ENCODE results near the gene SLC17A5.

Gene SLC17A5

GRCh38 chr6:73614802-73615201 lies 39.0 kb downstream of the SLC17A5 start:
- Mint-ChIP-seq H3K36me3 (peaks cover 22% of the 10 kb centered on the region), H3K4me3 (no peak overlapping the region), H3K9me3 (no peaks in the 10 kb centered on the region), H3K27ac (no peak overlapping the region), H3K27me3 (no peaks in the 10 kb centered on the region), H3K4me1 (no peaks in the 10 kb centered on the region)
- CTCF ChIA-PET = interaction anchor here (1.1 to 1.5 kb wide), 2 partner anchors 102 to 227 kb away, joined by 3 read pairs; no protein-coding TSS in a partner anchor
- DNase-seq = no peak

- Mint-ChIP-seq H3K9me3 (no peaks in the 10 kb centered on the region), H3K36me3 (peaks cover 26% of the 10 kb centered on the region), H3K4me3 (no peak overlapping the region), H3K4me1 (no peaks in the 10 kb centered on the region), H3K27ac (no peak overlapping the region), H3K27me3 (no peaks in the 10 kb centered on the region)
- no peak for DNase-seq
- CTCF ChIA-PET = interaction anchor here (1.1 to 1.5 kb wide), 2 partner anchors 101 to 226 kb away, joined by 3 read pairs; no protein-coding TSS in a partner anchor
Observed at GRCh38 chr6:73613806-73614536, 39.8 kb downstream of the SLC17A5 start.

- H3K4me1 Mint-ChIP-seq = no peaks in the 10 kb centered on the region
- no peaks in the 10 kb centered on the region for H3K9me3 Mint-ChIP-seq
- CTCF ChIA-PET = interaction anchor here (0.6 to 4.8 kb wide), 5 partner anchors 16 to 1821 kb away, joined by 3 to 41 read pairs (median 3); no protein-coding TSS in a partner anchor
- H3K27me3 Mint-ChIP-seq = no peaks in the 10 kb centered on the region
- H3K4me3 Mint-ChIP-seq = no peak overlapping the region
- H3K27ac Mint-ChIP-seq = no peak overlapping the region
- DNase-seq = no peak
- H3K36me3 Mint-ChIP-seq = peaks cover 32% of the 10 kb centered on the region
Observed at GRCh38 chr6:73612611-73613010, 41.2 kb downstream of the SLC17A5 start.

GRCh38 chr6:73610444-73611275 lies 43.1 kb downstream of the SLC17A5 start:
- no peaks in the 10 kb centered on the region for H3K4me1 Mint-ChIP-seq
- DNase-seq = no peak
- no peaks in the 10 kb centered on the region for H3K9me3 Mint-ChIP-seq
- H3K27ac Mint-ChIP-seq = no peak overlapping the region
- peaks cover 32% of the 10 kb centered on the region for H3K36me3 Mint-ChIP-seq
- H3K27me3 Mint-ChIP-seq = no peaks in the 10 kb centered on the region
- no peak overlapping the region for H3K4me3 Mint-ChIP-seq
- CTCF ChIA-PET = interaction anchor here (0.6 to 4.8 kb wide), 28 partner anchors 10 to 325 kb away, joined by 3 to 41 read pairs (median 4); partner anchors contain the start of gene EEF1A1

GRCh38 chr6:73608761-73609160 lies 45.0 kb downstream of the SLC17A5 start:
- no peaks in the 10 kb centered on the region for H3K27me3 Mint-ChIP-seq
- no peak overlapping the region for H3K4me3 Mint-ChIP-seq
- H3K27ac Mint-ChIP-seq = no peak overlapping the region
- CTCF ChIA-PET = interaction anchor here (1.5 to 4.8 kb wide), 2 partner anchors 10 to 94 kb away, joined by 4 to 41 read pairs; no protein-coding TSS in a partner anchor
- DNase-seq = no peak
- peaks cover 26% of the 10 kb centered on the region for H3K36me3 Mint-ChIP-seq
- no peaks in the 10 kb centered on the region for H3K4me1 Mint-ChIP-seq
- no peaks in the 10 kb centered on the region for H3K9me3 Mint-ChIP-seq

GRCh38 chr6:73606428-73606827 lies 47.4 kb downstream of the SLC17A5 start:
- no peak overlapping the region for H3K27ac Mint-ChIP-seq
- H3K4me1 Mint-ChIP-seq = no peaks in the 10 kb centered on the region
- H3K36me3 Mint-ChIP-seq = peaks cover 26% of the 10 kb centered on the region
- no peaks in the 10 kb centered on the region for H3K9me3 Mint-ChIP-seq
- CTCF ChIA-PET = interaction anchor here (0.6 to 1.6 kb wide), 3 partner anchors 91 to 320 kb away, joined by 3 to 5 read pairs (median 3); no protein-coding TSS in a partner anchor
- no peak overlapping the region for H3K4me3 Mint-ChIP-seq
- no peaks in the 10 kb centered on the region for H3K27me3 Mint-ChIP-seq
- no peak for DNase-seq

GRCh38 chr6:73604461-73604860 lies 49.3 kb downstream of the SLC17A5 start:
- H3K27me3 Mint-ChIP-seq = no peaks in the 10 kb centered on the region
- H3K4me3 Mint-ChIP-seq = no peak overlapping the region
- no peaks in the 10 kb centered on the region for H3K4me1 Mint-ChIP-seq
- peaks cover 19% of the 10 kb centered on the region for H3K36me3 Mint-ChIP-seq
- no peak for DNase-seq
- CTCF ChIA-PET = interaction anchor here (0.8 to 1.0 kb wide), 2 partner anchors 49 to 89 kb away, joined by 3 to 4 read pairs; no protein-coding TSS in a partner anchor
- no peak overlapping the region for H3K27ac Mint-ChIP-seq
- no peaks in the 10 kb centered on the region for H3K9me3 Mint-ChIP-seq

- H3K27ac Mint-ChIP-seq = peak overlapping the region; percentile 75
- DNase-seq = no peak
- H3K9me3 Mint-ChIP-seq = no peaks in the 10 kb centered on the region
- CTCF ChIA-PET = interaction anchor here (0.8 to 1.0 kb wide), 2 partner anchors 49 to 88 kb away, joined by 3 to 4 read pairs; no protein-coding TSS in a partner anchor
- H3K4me1 Mint-ChIP-seq = no peaks in the 10 kb centered on the region
- peaks cover 18% of the 10 kb centered on the region for H3K36me3 Mint-ChIP-seq
- no peak overlapping the region for H3K4me3 Mint-ChIP-seq
- no peaks in the 10 kb centered on the region for H3K27me3 Mint-ChIP-seq
Observed at GRCh38 chr6:73604020-73604419, 49.8 kb downstream of the SLC17A5 start.

- Mint-ChIP-seq H3K27me3 (no peaks in the 10 kb centered on the region), H3K9me3 (no peaks in the 10 kb centered on the region), H3K4me3 (peak overlapping the region; percentile 59), H3K27ac (peak overlapping the region; percentile 98), H3K4me1 (peaks cover 24% of the 10 kb centered on the region), H3K36me3 (peaks cover 1% of the 10 kb centered on the region)
- CTCF ChIA-PET = interaction anchor here (0.7 to 2.0 kb wide), 6 partner anchors 14 to 71 kb away, joined by 3 to 4 read pairs (median 4); no protein-coding TSS in a partner anchor
- no peak for DNase-seq
Observed at GRCh38 chr6:73586416-73586974, 67.3 kb downstream of the SLC17A5 start.

GRCh38 chr6:73585566-73586415 lies 68.0 kb downstream of the SLC17A5 start:
- peaks cover 27% of the 10 kb centered on the region for H3K4me1 Mint-ChIP-seq
- peak; percentile 52 for DNase-seq
- H3K27ac Mint-ChIP-seq = peak overlapping the region; percentile 98
- H3K4me3 Mint-ChIP-seq = peak overlapping the region; percentile 59
- no peaks in the 10 kb centered on the region for H3K27me3 Mint-ChIP-seq
- H3K9me3 Mint-ChIP-seq = no peaks in the 10 kb centered on the region
- CTCF ChIA-PET = interaction anchor here (0.7 to 2.0 kb wide), 5 partner anchors 15 to 70 kb away, joined by 3 to 4 read pairs (median 4); no protein-coding TSS in a partner anchor
- no peaks in the 10 kb centered on the region for H3K36me3 Mint-ChIP-seq

GRCh38 chr6:73581293-73581692 lies 72.5 kb downstream of the SLC17A5 start:
- Mint-ChIP-seq H3K36me3 (peaks cover 2% of the 10 kb centered on the region), H3K4me1 (peaks cover 37% of the 10 kb centered on the region), H3K9me3 (peaks cover 2% of the 10 kb centered on the region), H3K27ac (no peak overlapping the region), H3K27me3 (no peaks in the 10 kb centered on the region), H3K4me3 (no peak overlapping the region)
- CTCF ChIA-PET = interaction anchor here (1.0 to 1.3 kb wide), 2 partner anchors 12 to 72 kb away, joined by 3 to 4 read pairs; no protein-coding TSS in a partner anchor
- no peak for DNase-seq

- no peaks in the 10 kb centered on the region for H3K27me3 Mint-ChIP-seq
Observed at GRCh38 chr6:73580247-73581149, 73.3 kb downstream of the SLC17A5 start.

More at GRCh38 chr6:73580247-73581149, 73.3 kb downstream of the SLC17A5 start:
- Mint-ChIP-seq H3K27ac (peak overlapping the region; percentile 91), H3K36me3 (peaks cover 5% of the 10 kb centered on the region), H3K4me1 (peaks cover 30% of the 10 kb centered on the region), H3K9me3 (peaks cover 8% of the 10 kb centered on the region), H3K4me3 (peak overlapping the region; percentile 25)
- CTCF ChIA-PET = interaction anchor here (1.0 to 1.3 kb wide), 5 partner anchors 12 to 73 kb away, joined by 3 to 5 read pairs (median 3); no protein-coding TSS in a partner anchor
- peak; percentile 67 for DNase-seq

All from activated naive CD4-positive, alpha-beta T cell treated with anti-CD3 and anti-CD28 coated beads, Interleukin-2, amount 10 ng/mL, durations not matched to agents 7 days and 5 days (primary cell).